ENCODE results near the gene BST1.

GRCh38 chr4:15765910-15766697 lies 63.2 kb downstream of the BST1 start:
- TF ChIP-seq POLR2AphosphoS5 (IDR thresholded peaks at IDR 0.05) (no peak), CTCF (IDR thresholded peaks at IDR 0.05 in 8 of 11, conservative IDR thresholded peaks at IDR 0.05 in 3 of 11) (no peak)

All from spleen (tissue), 7 donors.